ENCODE data around the gene LTV1. TPM values are rescaled to one million over a fixed set of nuclear protein-coding genes. Genes with fewer than 3 reads are reported as not detected.

LTV1 gene
- total and polyA plus RNA-seq, 9 of the 15 experiments (the other 6 are each of a cell fraction or from before 2014, with no cell fraction given), result 57.9 to 162 (median 119) TPM

DNA sequence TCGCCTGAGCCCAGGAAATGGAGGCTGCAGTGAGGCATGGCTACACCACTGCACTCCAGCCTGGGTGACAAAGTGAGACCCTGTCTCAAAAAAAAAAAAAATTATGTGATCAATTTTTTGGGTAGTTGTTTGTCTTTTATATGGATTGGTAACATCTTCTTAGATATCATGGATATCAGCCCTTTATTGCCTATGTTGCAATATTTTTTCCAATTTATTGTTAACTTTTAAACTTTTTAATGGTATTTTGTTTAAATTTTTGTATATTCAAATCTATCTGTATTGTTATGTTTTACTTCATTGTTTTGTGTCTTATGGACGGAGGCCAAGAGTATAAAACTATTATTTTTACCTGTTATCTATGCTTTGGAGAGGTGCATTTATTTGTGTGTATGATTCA, 32.4 kb upstream of the LTV1 start:
- POLR2A ChIA-PET, result no interaction called here
- peak; percentile 58 for TF ChIP-seq MAFG (tag; conservative IDR thresholded peaks at IDR 0.05)
- TF ChIP-seq C11orf30 (IDR thresholded peaks at IDR 0.05; ENCODE audit: low read depth), result peak; percentile 80
- TF ChIP-seq U2AF2 (optimal IDR thresholded peaks at IDR 0.05; ENCODE audit: low read depth, low read length), result no peak
- 0 out of 2 replicates have a peak, but pooled peaks have one; percentile 10 for TF ChIP-seq ZNF512 (tag; IDR thresholded peaks at IDR 0.05)
- TF ChIP-seq BRCA1 (IDR thresholded peaks at IDR 0.05), result no peak
- TF ChIP-seq BRCA1 (CRISPR knock-in tag; IDR thresholded peaks at IDR 0.05), result no peak
- peak; percentile 49; the same call in 1 of the 2 replicates for TF ChIP-seq MAFF (IDR thresholded peaks at IDR 0.05; ENCODE audit: low read length)
- TF ChIP-seq ZNF316 (IDR thresholded peaks at IDR 0.05), result peak; percentile 90
- no peak for TF ChIP-seq ZNF140 (CRISPR knock-in tag; IDR thresholded peaks at IDR 0.05)
- no peak for TF ChIP-seq ZBTB12 (CRISPR knock-in tag; IDR thresholded peaks at IDR 0.05)
- DNase-seq (ENCODE audit: extremely low read depth in 1 of 4, low spot score in 3 of 4), result no peak

More for the DNA sequence above, 32.4 kb upstream of the LTV1 start:
- Histone ChIP-seq H3K4me1 (replicated peaks in 1 of 2; ENCODE audit: control insufficient read depth in 2 of 2, insufficient read depth in 2 of 2, low read length in 2 of 2) (peaks cover 31 to 34% of the 10 kb centered on the region in 2 experiments), H3K79me2 (ENCODE audit: control insufficient read depth, insufficient read depth, low read length) (no peaks in the 10 kb centered on the region), H3K4me2 (ENCODE audit: insufficient read depth, low read length) (no peak overlapping the region), H3K27me3 (ENCODE audit: control insufficient read depth in 2 of 2, insufficient read depth in 2 of 2, low read length in 2 of 2) (no peaks in the 10 kb centered on the region), H3K9ac (ENCODE audit: insufficient read depth in 1 of 2, low read depth in 2 of 2, low read length in 2 of 2) (no peak overlapping the region), H3K27ac (ENCODE audit: extremely low read depth, low read depth, low read length) (no peak overlapping the region), H3K9me3 (replicated peaks; ENCODE audit: control insufficient read depth, insufficient read depth, low read depth, low read length) (peaks cover 2% of the 10 kb centered on the region; the same call in 1 of the 2 replicates), H3K36me3 (ENCODE audit: control insufficient read depth, insufficient read depth, low read length) (no peaks in the 10 kb centered on the region; the same call in 2 of the 3 replicates), H3K4me3 (no peak overlapping the region), H4K20me1 (replicated peaks; ENCODE audit: control insufficient read depth, insufficient read depth, low read length) (no peaks in the 10 kb centered on the region), H2AFZ (ENCODE audit: low read depth, low read length) (no peak overlapping the region), H3K9me1 (ENCODE audit: control insufficient read depth, insufficient read depth, low read length) (no peaks in the 10 kb centered on the region)
- no TSS peak for BruUV-seq (replicated peaks)
- 86% methylated on average over 2 of the region's 2 CpGs for WGBS (ENCODE audit: insufficient coverage, low coverage, missing lambda C conversion rate)
- no peak for FAIRE-seq
- no peak for ATAC-seq
- CTCF ChIA-PET (ENCODE audit: low intra/inter-chr PET ratio), result no interaction called here
- in situ Hi-C loops (cut with MboI), result no loop called here
- intact Hi-C loops (cut with micrococcal nuclease), result no loop called here
